ENCODE measurements around the gene BGN.

Gene BGN

DNA sequence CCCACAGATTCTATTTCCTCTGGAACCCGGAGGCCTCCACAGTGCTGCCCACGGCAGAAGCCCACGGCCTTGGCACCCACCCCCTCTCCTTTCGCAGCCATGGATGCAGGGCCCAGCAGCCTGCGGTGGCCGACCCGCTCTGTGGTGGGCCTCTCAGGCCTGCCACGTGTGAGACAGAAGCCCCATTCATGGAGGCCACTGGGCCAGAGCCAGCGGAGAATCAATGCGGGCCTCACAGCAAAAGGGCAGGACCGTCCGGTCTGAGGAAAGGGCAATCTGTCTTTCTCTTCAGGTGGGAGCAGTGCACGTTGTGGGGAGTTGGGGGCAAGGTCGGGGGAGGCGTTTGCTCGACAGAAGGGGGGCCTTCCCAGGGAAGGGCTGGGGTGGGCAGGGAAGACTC is 16.0 kb upstream of the BGN start:
- Mint-ChIP-seq H3K4me1 (ENCODE audit: low read depth in 2 of 2) (peaks cover 3% of the 10 kb centered on the region in 2 donors), H3K36me3 (ENCODE audit: insufficient read depth) (no peaks in the 10 kb centered on the region), H3K27me3 (no peaks in the 10 kb centered on the region), H3K27ac (no peak overlapping the region), H3K9me3 (no peaks in the 10 kb centered on the region), H3K4me3 (no peak overlapping the region)
- ATAC-seq (replicated peaks) (no peak), DNase-seq (no peak)

DNA sequence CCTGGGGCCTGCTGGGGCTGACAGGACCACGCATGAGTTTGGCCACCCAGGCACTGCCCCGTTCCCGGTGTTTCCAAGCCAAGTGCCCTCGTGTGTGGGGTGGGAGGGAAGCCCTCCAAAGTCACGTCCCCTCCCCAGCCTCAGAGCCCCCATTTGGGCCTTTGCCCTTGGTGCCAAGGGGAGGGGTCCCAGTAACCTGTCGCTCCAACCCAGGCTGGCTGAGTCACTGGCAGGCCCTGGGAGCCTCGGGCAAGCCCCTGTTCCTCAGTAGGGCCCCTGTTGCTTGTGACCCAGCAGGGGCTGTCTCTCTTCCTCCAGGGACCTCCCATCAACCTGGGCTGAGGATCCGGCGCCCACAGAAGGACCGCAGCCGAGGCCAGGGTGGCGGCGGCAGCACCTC is 13.7 kb upstream of the BGN start:
- no peak for DNase-seq
- no peaks in the 10 kb centered on the region for H3K36me3 Mint-ChIP-seq (ENCODE audit: insufficient read depth)
- H3K9me3 Mint-ChIP-seq, result no peaks in the 10 kb centered on the region
- no peak overlapping the region for H3K4me3 Mint-ChIP-seq
- H3K27ac Mint-ChIP-seq, result no peak overlapping the region
- ATAC-seq (replicated peaks), result no peak
- no peaks in the 10 kb centered on the region for H3K4me1 Mint-ChIP-seq (ENCODE audit: low read depth in 2 of 2)
- H3K27me3 Mint-ChIP-seq, result no peaks in the 10 kb centered on the region

DNA sequence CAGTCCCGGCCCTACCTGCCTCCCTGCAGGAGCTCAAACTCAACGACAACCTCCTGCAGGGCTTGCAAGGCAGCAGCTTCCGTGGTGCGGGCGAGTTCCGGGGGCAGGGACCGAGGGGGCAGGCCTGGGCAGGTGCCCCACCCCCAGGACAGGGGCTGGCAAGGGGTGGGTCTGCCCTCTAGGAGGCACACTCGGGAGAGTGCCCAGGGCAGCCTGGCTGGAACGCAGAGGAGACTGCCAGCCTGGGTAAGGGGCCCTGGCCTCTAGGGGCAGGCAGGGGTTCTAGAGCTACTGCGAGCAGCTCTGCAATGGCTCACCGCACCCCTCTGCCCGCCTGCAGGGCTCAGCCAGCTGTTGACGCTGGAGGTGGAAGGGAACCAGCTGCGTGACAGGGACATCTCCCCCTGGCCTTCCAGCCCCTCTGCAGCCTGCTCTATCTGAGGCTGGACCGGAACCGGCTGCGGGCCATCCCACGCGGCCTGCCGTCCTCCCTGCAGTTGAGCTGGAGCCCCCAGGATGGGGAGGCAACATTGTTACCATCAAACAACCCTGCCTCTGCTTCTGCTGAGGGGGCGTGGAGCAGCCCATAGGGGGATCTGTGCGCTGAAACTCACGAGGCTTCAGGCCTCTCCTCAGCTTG is 12.3 kb upstream of the BGN start:
- no peak for DNase-seq
- Mint-ChIP-seq H3K27me3 (no peaks in the 10 kb centered on the region), H3K9me3 (no peaks in the 10 kb centered on the region), H3K27ac (no peak overlapping the region), H3K36me3 (ENCODE audit: insufficient read depth) (no peaks in the 10 kb centered on the region), H3K4me3 (no peak overlapping the region), H3K4me1 (ENCODE audit: low read depth in 2 of 2) (no peaks in the 10 kb centered on the region)
- no peak for ATAC-seq (replicated peaks)

DNA sequence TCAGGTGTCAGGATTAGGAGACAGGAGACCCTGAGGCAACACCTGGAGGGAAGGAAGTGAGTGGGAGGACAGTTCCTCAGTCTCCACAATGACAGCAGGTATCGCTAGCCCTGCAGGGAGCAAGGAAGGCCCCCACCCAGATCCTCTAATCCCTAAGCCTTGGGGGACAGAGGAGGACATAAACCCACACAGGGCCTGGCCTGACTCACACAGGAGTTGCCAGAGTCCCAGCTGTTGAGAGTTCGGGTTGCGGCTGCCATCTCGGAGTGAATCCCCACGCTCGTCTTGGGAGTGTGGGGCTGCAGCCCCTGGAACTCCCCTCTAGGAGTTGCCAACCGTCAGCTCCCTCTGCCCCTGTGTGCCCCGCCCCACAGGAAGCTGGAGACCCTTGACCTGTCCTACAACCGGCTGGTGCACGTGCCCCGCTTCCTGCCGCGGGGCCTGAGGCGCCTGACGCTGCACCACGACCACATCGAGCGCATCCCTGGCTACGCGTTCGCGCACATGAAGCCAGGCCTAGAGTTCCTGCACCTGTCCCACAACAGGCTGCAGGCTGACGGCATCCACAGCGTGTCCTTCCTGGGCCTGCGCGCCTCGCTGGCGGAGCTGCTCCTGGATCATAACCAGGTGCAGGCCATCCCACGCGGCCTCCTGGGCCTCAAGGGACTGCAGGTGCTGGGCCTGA is 9.2 kb upstream of the BGN start:
- no peaks in the 10 kb centered on the region for H3K36me3 Mint-ChIP-seq (ENCODE audit: insufficient read depth)
- no peaks in the 10 kb centered on the region for H3K9me3 Mint-ChIP-seq
- no peak overlapping the region for H3K4me3 Mint-ChIP-seq
- ATAC-seq (replicated peaks) (no peak), DNase-seq (no peak)
- no peak overlapping the region for H3K27ac Mint-ChIP-seq
- no peaks in the 10 kb centered on the region for H3K27me3 Mint-ChIP-seq
- H3K4me1 Mint-ChIP-seq (ENCODE audit: low read depth in 2 of 2), result no peaks in the 10 kb centered on the region

DNA sequence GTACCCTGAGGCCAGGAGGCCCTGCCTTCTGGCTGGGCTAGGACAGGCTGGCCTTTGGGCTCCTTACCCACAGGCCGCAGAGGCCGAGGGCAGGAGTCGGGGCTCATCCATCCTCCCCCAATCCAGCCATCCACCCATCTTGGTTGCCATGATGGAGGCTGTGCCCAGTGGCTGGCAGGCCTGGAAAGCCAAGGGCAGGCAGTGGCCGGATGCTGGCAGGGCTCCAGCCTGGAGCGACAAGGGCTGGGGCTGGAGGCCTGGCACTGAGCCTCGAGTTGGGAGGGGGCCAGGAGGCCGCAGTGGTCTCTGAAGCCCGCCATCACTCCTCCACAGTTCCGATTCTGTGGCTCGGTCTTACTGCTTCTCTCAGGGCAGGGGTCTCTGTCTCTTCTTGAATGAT is 8.6 kb upstream of the BGN start:
- H3K36me3 Mint-ChIP-seq (ENCODE audit: insufficient read depth), result no peaks in the 10 kb centered on the region
- no peaks in the 10 kb centered on the region for H3K9me3 Mint-ChIP-seq
- ATAC-seq (replicated peaks) (no peak), DNase-seq (no peak)
- H3K4me3 Mint-ChIP-seq, result no peak overlapping the region
- H3K27me3 Mint-ChIP-seq, result no peaks in the 10 kb centered on the region
- no peaks in the 10 kb centered on the region for H3K4me1 Mint-ChIP-seq (ENCODE audit: low read depth in 2 of 2)
- H3K27ac Mint-ChIP-seq, result no peak overlapping the region

DNA sequence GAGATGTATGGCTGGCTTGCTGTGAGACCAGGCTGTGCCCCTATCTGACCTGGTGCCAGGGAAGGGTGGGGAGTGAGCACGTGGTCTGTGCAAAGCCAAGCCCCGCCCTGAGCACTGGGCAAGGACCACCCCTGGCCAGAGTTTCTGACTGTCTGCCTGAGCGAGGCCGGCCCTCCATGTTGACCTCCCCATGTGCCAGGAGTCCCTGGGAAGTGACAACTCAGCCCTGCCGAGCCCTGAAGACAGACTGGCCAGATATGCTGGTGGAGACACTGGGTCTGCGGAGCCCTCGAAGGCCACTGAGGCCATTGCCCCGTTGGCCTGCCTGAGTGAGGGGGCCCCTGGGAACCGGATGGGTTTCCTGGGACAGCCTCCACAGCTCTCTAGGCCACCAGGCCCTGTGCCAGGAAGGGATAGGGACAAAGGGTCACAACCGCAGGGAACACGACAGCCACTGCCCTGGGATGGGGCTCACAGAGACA is 7.1 kb upstream of the BGN start:
- no peak for DNase-seq
- H3K9me3 Mint-ChIP-seq, result no peaks in the 10 kb centered on the region
- no peaks in the 10 kb centered on the region for H3K36me3 Mint-ChIP-seq (ENCODE audit: insufficient read depth)
- no peak overlapping the region for H3K4me3 Mint-ChIP-seq
- no peak for ATAC-seq (replicated peaks)
- H3K27me3 Mint-ChIP-seq, result no peaks in the 10 kb centered on the region
- H3K27ac Mint-ChIP-seq, result no peak overlapping the region
- H3K4me1 Mint-ChIP-seq (ENCODE audit: low read depth in 2 of 2), result no peaks in the 10 kb centered on the region

DNA sequence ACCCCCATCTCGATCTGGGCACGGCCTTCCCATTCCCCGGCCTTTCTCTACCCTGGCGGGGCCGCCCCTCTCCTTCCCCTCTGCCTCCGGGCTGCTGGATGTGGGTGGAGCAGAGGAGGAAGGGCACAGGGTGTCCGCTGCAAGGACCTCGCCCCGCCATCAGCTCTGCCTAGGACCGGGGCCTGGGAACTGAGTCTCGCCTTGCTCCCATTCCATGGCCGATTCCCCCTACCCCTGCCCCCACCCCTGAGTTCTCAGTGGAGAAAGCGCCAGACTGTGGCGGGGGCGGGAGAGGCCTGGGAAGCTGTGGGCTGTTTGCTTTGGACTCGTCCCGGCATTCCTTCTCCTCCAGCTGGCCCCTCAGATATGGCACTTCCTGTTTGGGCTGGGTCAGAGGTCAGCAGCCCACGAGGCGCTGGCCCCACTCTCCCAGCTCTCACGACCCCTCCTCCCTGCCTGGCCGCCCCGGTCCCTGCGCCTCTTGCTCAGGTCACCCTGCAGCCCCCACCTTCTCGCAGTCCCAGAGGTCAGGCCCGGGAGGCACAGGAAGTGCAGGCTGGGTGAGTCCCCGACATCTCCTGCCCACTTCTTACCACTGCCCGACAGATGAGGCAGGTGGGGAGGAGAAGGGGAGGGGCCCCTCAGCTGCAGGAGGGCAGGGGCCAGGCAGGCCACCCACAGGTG is 6.4 kb upstream of the BGN start:
- Mint-ChIP-seq H3K27me3 (no peaks in the 10 kb centered on the region), H3K27ac (no peak overlapping the region), H3K4me3 (no peak overlapping the region), H3K36me3 (ENCODE audit: insufficient read depth) (no peaks in the 10 kb centered on the region), H3K4me1 (ENCODE audit: low read depth in 2 of 2) (no peaks in the 10 kb centered on the region), H3K9me3 (no peaks in the 10 kb centered on the region)
- DNase-seq (no peak), ATAC-seq (replicated peaks) (no peak)

DNA sequence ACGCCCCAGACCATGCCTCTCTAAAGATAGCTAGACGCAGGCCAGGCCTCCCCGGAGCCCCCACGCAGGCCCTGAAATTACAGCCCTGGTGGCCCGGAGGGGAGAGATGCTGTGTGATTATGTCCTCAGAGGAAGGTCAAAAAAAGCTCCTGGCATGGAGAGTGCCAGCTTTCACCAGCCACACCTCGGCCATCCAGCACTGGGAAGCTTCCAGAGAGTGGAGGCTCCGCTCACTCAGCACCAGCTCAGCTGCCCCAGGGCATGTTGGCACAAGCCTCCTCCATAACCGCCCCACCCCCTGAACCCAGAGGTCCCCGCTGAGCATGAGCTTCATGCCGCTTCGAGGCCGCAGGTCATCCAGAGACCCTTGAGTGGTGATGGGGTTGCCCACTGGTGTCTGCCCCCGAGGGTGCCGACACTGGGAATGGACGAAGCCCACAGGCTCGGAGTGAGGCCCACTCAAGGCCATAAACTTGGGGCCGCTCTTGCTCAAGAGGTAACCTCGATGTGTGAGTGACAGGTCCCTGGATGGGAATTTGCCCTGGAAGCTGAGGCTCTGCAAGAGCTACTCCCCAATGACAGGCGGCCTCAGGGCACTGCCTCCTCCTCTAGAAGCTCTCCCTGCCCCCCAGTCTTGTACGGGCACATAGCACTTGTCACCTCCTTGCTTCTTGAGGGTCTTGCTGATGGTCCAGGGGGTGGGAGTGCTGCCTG is 4.4 kb upstream of the BGN start:
- H3K9me3 Mint-ChIP-seq, result no peaks in the 10 kb centered on the region
- H3K27ac Mint-ChIP-seq, result no peak overlapping the region
- no peaks in the 10 kb centered on the region for H3K4me1 Mint-ChIP-seq (ENCODE audit: low read depth in 2 of 2)
- H3K4me3 Mint-ChIP-seq, result no peak overlapping the region
- no peak for ATAC-seq (replicated peaks)
- peaks cover 0 to 6% of the 10 kb centered on the region in 2 donors for H3K27me3 Mint-ChIP-seq
- no peaks in the 10 kb centered on the region for H3K36me3 Mint-ChIP-seq (ENCODE audit: insufficient read depth)
- DNase-seq, result no peak

DNA sequence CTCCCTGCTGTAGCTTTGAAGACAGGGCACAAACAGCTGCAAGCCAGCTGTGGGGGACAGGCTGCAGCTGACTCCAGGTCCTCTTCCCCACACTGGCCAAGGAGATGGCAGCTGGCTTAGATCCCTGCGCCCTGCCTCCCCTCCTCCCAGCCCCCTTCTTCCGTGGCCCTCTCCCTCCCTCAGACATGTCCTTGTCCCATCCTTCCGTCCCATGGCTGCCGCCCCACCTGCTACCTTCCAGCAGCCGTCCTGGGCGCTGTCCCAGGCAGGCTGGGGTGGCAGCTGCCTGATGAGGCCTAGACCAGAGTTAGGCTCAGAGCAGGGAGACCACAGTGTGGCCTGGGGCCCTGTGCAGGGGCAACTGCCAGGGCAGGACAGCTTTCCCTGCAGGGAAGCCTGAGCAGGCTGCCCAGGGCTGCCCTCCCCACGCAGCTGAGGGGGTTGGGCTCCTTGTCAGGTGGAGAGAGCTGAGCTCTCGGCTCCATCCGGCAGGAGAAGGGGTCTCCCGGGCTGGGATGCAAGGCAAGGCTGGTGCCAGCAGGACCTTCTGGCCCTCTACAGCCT is 3.3 kb upstream of the BGN start:
- peaks cover 0 to 16% of the 10 kb centered on the region in 2 donors for H3K27me3 Mint-ChIP-seq
- ATAC-seq (replicated peaks) (no peak), DNase-seq (no peak)
- H3K36me3 Mint-ChIP-seq (ENCODE audit: insufficient read depth), result no peaks in the 10 kb centered on the region
- no peaks in the 10 kb centered on the region for H3K4me1 Mint-ChIP-seq (ENCODE audit: low read depth in 2 of 2)
- no peaks in the 10 kb centered on the region for H3K9me3 Mint-ChIP-seq
- H3K27ac Mint-ChIP-seq, result no peak overlapping the region
- no peak overlapping the region for H3K4me3 Mint-ChIP-seq

DNA sequence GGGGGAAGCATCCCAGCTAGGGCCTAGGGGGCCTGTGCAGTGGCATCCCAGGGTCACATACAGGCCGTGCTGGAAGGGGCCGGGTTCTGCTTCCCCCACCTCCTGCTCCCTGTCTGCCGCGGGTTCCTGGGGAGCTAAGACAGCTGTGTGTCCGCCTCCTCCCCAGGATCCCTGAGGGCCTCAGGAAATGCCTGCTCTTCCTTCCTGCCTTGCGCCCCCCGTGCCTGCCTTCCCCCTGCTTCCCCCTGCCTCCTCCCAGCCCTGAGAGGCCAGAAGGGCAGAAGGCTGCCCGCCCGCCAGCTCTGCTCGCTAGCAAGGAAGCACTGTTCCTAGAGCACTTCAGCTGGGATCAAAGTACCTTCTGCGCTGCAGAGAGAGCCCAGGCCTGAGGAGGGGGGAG is 2.9 kb upstream of the BGN start:
- H3K4me3 Mint-ChIP-seq, result no peak overlapping the region
- no peaks in the 10 kb centered on the region for H3K4me1 Mint-ChIP-seq (ENCODE audit: low read depth in 2 of 2)
- no peaks in the 10 kb centered on the region for H3K9me3 Mint-ChIP-seq
- no peak for ATAC-seq (replicated peaks)
- DNase-seq, result no peak
- H3K36me3 Mint-ChIP-seq (ENCODE audit: insufficient read depth), result no peaks in the 10 kb centered on the region
- H3K27me3 Mint-ChIP-seq, result peaks cover 0 to 16% of the 10 kb centered on the region in 2 donors
- H3K27ac Mint-ChIP-seq, result no peak overlapping the region

DNA sequence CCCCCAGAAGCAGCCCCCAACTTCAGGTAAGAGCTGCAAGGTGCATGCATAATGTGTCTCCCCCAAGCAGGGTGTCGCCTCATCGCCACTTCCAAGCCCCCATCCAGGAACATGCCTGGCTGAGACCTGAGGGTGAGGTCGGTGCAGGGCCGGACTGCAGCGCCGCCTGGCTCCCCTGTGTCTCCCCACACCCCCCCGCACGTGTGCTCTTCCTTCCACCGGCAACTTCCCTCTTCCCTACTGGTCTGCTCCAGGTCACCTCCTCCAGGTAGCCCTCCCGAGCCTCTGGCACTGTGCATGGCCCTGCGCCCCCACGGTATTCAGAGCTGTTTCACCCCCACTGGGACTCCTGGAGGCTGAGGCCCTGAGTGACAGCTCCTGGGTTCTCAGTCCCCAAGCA is 2.2 kb upstream of the BGN start:
- Mint-ChIP-seq H3K9me3 (no peaks in the 10 kb centered on the region), H3K36me3 (ENCODE audit: insufficient read depth) (no peaks in the 10 kb centered on the region), H3K4me3 (no peak overlapping the region), H3K27me3 (peaks cover 0 to 16% of the 10 kb centered on the region in 2 donors), H3K4me1 (ENCODE audit: low read depth in 2 of 2) (no peaks in the 10 kb centered on the region), H3K27ac (no peak overlapping the region)
- DNase-seq (no peak), ATAC-seq (replicated peaks) (no peak)

DNA sequence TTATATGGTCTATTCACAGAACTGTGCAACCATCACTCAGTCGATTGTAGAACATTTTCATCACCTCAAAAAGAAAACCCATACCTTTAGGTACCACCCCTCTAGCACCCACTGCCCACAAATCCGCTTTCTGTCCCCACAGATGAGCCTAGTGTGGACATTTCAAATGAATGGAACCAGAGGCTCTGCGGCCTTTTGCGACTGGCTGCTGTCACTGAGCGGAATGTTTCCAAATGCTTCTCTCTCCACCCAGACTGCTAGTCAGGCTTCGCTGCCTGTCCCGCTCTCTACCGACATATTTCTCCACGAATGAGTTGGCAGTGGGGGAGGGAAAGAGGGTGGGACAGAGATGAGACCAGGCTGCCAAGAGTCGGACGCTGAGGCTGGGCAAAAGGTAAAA is 1.7 kb upstream of the BGN start:
- Mint-ChIP-seq H3K36me3 (ENCODE audit: insufficient read depth) (no peaks in the 10 kb centered on the region), H3K27me3 (peaks cover 0 to 16% of the 10 kb centered on the region in 2 donors), H3K4me1 (ENCODE audit: low read depth in 2 of 2) (no peaks in the 10 kb centered on the region), H3K27ac (no peak overlapping the region), H3K4me3 (no peak overlapping the region), H3K9me3 (no peaks in the 10 kb centered on the region)
- no peak for ATAC-seq (replicated peaks)
- DNase-seq, result no peak

DNA sequence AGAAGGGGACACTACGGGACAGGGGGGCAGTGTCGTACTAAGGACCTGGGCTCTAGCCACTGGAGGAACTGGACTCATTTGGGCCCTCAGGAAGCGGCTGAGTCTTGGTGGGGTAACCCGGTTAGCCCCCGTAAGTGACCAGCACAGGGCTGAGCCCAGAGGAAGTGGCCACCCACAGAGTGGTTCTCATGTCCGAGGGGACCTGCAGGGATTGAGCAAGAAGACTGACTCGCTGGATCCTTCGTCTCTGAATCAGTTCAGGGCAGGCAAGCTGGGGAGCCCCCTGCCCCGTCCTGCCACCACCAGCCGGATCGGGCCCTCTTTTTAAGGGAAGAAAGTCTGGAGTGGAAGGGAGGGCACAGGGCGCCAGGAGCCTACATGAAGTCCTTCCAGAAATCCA is 719 bp upstream of the BGN start:
- Mint-ChIP-seq H3K4me1 (ENCODE audit: low read depth in 2 of 2) (no peaks in the 10 kb centered on the region), H3K4me3 (no peak overlapping the region), H3K36me3 (ENCODE audit: insufficient read depth) (no peaks in the 10 kb centered on the region), H3K9me3 (no peaks in the 10 kb centered on the region), H3K27ac (no peak overlapping the region), H3K27me3 (peaks cover 0 to 16% of the 10 kb centered on the region in 2 donors)
- no peak for ATAC-seq (replicated peaks)
- DNase-seq, result no peak

All from effector memory CD8-positive, alpha-beta T cell (primary cell).